ENCODE data around the gene EEF1B2.
A peak's percentile ranks its signal among the peaks of the same experiment; 100 is the strongest.
"Not testable (repeated sequence)": the region's sequence is repeated elsewhere in the genome, so short reads cannot be mapped to it uniquely, and the experiment has no call there.

Gene EEF1B2

DNA sequence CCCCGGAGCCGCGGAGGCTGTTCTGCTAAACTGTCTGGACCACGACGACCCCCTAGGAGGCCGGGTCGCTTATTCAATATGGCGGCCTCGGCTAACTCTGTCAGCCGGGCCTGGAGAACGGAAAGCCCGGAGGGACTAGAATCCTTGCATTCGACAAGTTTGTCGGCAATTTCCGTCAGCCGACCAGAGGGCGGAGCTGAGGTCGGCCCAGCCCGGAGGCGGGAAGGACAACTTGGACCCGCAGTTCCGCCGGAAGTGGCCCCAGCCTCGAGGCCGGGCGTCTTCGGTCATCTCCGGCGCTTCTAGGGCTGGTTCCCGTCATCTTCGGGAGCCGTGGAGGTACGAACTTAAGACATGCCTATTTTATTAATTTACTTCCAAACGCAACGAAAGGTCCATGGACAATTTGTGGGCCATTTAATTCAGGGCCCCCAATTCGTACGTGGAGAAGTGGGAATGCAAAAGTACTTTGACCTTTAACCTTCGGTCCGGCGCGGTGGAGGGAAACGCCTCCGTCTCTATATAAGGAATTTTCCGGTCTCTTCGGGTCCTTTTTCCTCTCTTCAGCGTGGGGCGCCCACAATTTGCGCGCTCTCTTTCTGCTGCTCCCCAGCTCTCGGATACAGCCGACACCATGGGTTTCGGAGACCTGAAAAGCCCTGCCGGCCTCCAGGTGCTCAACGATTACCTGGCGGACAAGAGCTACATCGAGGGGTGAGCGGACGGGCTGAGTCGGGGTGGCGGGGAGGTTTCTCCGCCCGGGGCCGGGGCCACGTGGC is at the start of gene EEF1B2, which contains the start of gene NDUFS1:
Gene EEF1B2 (plus strand): TSS at position 550 of the 779 bp plus-strand sequence. CDS start 85 bp downstream, at position 635.
Gene NDUFS1 (minus strand): TSS at position 99 of the 779 bp plus-strand sequence. CDS start 5,766 bp downstream, outside the sequence.
- peak; percentile 97 for DNase-seq

DNA sequence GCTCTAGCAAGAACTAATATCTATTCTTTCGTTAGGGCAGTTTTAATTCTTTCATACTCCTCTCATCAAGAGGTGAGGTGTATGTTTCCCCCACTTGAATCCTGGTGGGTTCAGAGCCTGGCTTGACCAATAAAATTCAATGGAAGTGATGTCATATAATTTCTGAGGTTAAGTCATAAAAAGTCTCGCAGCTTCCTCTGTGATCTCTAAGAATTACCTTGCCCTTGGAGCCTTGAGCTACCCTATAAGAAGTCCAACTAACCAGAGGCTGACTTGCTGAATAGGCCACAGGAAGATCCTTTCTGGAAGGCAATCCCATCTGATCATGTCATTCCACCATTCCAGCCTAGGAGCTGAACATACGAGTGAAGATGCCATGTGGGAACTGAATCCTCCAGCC is 47.6 kb upstream of the EEF1B2 start:
- no peak for DNase-seq

DNA sequence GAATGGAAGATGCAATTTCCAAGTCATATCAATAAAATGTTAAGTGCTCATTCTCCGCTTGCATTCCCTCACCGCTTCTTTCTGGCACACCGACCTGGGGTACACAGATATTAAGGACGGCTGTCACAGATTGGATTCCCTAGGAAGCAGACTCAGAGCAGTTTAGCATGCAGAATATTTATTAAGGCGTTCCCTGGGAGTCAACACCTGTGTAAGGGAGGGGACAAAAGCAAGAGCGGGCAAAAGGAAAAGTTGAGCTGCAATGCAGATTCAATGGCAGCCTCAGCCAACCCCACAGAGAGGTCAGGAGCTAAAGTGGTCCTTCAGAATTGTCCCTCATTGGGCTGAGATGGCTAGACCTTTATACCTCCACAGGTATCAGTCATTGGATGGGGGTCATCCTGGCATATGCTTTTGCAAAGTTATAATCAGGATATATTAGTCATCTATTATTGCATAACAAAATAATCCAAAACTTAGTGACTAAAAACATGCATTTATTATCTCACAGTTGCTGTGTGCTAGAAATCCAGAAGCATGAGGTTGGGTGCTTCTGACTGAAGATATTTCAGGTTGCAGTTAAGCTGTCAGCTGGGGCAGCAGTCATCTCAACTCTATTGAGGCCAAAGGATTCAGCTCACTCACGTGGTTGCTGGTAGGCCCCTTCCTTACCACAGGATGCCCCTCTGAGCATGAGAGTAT is 46.7 kb upstream of the EEF1B2 start:
- DNase-seq: no peak

DNA sequence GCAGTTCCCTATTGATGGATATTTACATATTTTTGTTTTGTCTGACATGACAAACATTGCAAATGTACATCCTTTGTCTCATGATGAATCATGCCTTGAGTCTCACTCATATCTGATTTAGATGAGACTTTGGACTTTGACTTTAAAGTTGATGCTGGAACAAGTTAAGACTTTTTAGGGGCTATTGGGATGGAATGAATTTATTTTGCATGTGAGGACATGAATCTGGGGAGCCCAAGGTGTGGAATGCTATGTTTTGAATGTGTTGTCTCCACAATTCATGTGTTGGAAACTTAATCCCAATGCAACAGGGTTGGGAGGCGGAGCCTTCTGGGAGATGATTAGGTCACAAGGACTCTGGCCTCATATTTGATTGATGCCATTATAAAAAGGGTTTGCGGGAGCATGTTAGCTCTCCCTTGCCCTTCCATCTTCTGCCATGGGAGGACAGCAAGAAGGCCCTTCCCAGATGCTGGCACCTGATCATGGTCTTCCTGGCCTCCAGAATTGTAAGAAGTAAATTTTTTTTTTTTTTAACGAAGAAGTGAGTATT is 44.6 kb upstream of the EEF1B2 start:
- DNase-seq: no peak

DNA sequence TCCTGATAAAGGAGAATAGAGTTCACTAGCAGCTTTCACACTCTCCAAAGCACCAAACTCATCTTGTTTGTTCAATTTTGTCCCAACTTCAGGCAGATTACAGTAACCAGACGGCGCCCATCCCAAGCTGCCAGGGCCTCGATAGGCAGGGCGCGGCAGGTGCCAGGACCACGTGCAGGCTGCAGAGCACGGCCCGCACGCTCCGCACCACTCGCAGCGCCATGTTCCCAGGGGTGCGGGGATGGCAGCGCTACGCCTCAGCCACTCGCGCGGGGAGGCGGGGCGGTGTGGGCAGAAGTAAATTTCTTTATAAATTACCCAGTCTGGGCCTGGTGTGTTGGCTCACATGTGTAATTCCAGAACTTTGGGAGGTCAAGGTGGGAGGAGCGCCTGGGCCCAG is 43.4 kb upstream of the EEF1B2 start:
- no peak for DNase-seq

DNA sequence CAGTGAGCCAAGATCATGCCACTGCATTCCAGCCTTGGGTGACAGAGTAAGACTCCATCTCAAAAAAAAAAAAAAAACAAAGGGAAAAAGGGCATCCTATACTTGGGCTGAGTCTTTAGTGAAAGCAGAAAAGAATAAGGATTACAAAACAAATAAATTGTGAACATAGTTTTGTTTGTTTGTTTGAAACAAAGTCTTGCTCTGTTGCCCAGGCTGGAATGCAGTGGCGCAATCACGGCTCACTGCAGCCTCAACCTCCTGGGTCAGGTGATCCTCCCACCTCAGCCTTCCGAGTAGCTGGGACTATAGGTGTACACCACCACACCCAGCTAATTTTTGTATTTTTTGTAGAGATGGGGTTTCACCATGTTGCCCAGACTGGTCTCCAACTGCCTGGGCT is 37.1 kb upstream of the EEF1B2 start:
- DNase-seq: not testable (repeated sequence)

DNA sequence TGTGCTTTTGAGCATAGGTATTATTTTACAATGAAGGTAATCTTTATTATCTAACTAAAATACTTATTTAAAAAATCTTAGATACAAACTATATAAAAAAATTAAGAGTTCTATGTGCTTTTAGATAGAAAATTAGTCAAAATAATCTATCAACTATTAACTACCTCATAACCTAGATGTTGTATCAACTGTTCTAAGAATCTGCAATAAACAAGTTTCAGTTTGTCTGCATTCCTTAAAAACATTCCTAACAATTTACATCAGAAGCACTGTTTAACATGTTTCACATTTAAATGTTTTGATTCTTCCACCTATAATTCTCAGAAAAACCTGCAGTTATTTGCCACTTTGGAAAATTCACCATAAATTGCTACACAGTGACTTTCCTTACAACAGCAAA is 33.8 kb upstream of the EEF1B2 start:
- no peak for DNase-seq

DNA sequence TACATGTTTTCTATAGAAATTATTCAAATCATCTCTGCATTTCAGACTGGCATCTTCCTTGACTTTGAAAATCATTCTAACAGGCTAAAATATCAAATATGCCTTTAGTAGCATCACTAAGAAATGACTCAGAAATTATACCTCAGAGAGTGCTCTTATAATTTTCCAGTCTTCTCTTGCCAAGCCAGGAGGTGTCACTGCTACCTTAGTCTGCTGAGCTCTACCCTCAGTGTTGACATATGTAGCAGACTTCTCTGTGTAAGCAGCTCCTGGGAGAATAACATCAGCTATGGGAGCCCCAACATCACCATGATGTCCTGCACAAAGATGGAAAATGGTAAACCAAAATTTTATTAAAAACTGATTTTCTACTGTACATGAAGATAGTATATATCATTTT is 32.0 kb upstream of the EEF1B2 start:
- no peak for DNase-seq

DNA sequence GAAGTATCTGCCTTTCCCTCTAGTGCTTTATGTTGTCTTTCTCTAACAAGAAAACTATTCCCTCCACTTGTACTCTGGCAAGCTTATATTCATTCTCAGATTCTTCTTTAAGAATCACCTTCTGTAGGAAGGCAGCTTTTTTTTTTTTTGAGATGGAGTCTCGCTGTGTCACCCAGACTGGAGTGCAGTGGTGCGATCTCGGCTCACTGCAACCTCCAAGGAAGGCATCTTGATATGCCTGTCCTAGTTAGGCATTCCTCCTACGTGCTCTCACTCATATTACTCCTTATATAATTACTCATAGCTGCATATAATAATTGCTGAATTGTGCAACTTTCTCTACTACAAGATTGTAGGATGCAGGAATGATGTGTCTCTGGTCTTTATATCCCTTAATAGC is 16.2 kb upstream of the EEF1B2 start:
- DNase-seq: no peak

DNA sequence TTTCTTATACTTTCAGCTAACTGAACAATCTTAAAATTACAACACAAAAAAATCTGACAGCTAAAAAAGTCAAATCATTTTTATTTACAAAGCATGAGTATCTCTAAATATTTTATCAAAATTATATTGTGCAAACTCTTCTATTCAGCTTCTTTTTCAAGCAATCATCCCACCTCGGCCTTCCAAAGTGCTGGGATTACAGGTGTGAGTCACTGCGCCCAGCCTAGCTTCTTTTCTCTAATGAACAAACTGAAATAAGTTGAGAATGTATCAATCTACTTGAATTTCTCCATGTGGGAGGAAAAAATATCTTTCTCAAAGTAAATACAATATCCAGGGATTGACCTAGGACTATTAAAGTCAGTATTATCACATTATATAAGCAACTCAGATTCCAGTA is 15.3 kb upstream of the EEF1B2 start:
- DNase-seq: no peak

DNA sequence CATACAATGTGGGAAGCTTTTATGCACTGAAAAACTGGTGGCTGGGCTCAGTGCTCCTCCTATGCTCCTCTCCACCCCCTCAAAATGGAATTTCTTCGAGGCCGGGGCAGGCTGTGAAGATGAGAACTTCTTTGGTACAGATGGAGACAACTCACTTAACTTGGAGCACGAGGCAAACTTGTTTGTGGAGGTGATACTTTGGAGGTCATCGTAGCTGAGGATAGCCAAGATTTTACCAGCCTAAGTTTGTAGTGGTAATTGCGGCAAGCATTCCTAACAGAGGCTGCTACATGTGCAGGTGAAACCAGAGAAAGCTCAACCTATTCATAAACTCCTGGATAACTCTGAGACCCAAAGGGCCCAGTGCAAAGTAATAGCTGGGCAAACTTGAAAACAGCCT is 14.0 kb upstream of the EEF1B2 start:
- no peak for DNase-seq

DNA sequence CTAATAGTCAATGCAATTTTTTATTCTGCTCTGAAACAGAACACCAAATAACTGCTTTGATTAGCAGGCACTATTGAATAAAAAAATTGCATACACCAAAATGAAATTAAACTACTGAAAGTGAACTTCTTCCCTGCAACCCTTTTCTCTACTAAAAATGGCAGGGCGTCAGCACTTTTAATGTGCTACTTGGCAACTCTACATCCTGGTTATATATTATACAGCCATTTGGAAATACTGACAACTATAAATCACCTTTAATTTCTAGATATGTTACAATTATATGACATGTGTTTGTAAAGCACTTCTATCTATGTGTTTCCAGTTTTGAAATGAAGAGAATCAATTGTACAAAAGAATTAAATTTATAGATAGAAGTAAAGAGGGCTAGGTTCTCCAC is 10.4 kb upstream of the EEF1B2 start:
- no peak for DNase-seq

DNA sequence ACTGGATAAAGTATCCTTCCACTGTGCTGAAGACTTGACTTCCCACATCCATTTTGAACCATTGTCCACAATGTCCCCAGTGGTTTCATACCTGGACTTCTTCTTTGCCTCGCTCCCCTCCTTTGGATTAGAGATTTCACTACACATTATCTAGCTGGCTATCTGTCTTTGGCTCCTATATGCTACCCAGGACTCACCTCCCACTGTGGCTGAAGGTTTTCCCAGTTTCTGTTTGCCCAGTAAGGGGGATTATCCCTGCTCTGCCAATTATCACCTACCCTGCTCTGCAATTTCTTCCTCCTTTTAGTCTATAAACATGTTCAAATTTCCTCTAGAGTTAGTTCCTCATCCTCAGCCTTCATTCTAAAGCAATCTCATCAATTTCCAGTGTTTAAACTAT is 9.5 kb upstream of the EEF1B2 start:
- no peak for DNase-seq

DNA sequence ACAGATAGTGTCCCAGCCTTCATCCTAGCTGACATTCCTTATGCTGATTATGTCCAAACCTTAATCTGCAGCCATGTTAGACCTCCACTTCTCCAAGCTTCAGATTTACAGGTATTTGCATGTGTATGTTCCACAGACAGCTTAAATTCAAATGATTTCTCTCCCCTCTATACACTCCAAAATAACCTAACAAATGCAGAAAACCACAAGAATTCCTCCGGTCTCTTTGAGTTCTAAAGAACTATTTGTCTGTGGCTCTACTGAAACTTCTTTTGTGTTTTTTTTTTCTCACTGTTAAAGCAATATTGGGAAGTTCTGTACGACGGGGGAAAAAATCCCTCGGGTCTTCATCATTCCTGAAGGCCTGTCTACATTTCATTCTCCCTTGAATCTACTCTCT is 9.1 kb upstream of the EEF1B2 start:
- DNase-seq: no peak

DNA sequence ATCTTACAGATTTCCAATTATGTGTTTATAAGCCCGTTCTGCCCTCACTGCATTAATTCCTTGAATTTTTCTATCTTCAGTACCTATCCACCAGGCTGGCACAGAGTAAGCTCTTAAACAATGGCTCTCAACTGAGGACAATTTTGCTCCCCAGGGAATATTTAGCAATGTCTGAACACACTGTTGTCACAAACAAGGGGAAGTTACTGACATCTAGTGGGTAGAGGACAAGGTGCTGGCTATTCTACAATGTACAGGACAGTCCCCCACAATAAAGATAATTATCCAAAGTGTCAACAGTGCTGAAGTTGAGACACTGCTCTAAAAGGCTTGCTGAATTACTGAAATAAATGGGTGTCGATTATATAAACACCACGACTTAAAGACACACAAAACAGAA is 5.5 kb upstream of the EEF1B2 start:
- DNase-seq: no peak

DNA sequence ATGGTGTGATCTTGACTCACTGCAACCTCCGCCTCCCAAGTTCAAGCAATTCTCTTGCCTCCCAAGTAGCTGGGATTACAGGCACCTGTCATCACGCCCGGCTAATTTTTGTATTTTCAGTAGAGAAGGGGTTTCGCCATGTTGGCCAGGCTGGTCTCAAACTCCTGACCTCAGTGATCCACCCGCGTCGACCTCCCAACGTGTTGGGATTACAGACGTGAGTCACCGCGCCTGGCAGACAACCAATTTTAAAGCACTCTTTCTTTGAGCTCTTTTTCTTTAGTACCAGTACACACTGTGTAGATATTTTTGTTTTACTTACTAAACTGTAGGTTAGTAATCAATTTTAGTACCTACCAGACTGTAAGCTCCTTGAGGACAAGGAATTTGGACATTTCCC is 2.7 kb upstream of the EEF1B2 start:
- DNase-seq: not testable (repeated sequence)

DNA sequence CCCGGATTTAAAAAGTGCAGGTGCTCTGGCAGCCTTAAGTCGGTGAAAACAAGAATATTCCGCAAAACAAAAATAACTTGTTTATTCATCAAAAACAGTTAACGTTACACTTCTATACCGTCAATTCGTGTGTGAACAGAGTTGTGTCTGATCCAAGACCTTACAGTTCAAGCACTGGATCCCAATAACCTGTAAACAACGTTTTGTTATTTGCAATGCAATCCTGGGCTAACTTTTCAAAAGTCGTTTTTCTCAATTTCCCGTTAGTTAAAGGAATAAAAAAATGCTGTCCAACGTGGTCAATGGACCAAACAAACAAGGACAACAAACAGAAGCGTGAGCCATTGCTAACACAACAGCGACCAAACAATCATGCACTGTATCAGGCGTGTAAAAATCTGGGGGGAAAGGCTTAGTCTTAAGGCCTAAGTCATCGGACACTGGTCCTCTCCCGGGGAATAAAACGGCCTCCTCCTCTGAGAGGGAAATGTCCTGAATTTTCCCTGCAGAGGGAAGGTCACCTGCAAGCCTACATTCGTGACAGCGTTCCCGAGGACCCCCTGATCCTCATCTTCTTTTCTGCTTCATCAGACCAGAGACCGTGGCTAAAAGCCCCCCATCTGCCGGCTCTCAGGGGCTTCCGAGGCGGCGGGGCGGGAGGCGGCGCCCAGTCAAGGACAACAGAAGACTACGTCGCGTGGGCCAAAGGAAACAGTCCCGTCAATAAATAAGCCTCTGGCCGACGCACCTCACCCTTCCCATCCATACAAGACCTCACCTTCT is 941 bp upstream of the EEF1B2 start:
- no peak for DNase-seq

DNA sequence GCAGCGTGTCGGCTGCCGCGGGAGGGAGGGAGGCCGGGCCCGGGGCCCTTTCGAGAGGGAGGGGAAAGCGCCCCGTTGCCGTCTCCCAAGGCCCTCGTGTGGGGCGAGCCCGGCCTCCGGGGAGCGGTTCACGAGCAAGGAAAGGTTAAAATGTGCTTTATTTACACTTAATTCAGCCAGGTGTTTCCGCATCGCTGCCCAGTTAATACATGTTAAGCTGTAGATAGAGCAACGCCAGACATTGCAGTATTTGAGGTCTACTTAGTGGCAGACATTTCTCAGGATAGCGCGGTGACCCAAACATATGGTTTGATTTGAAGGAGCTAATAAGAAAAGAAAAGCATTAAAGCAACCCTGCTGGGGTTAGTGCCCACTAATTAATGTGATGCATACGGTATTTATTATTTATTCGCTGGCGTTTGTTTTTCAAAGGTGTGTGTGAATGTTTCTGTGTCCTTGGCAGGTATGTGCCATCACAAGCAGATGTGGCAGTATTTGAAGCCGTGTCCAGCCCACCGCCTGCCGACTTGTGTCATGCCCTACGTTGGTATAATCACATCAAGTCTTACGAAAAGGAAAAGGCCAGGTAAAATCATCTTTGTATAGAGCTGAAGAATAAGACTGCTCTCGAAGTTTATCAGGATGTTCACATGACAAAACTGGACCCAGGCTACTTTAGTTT is 571 bp downstream of the EEF1B2 start:
- no peak for DNase-seq

DNA sequence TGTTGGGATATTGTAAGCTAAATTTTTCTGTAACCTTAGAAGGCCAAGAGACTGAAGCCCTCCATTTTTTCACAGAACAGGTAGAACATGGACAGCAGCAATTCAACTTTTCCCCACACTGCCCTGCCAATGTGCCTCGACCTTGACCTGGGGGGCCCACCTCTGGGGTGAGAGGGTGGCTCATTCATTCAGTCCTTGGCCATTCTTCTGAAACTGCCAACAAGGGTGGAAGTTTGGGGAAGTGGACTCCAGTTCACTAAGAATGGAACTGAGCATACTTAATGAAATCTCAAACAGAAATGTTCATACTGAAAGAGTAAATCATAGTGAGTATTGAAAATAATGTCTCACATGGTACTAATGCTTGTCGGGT is 1.1 kb downstream of the EEF1B2 start:
- no peak for DNase-seq

DNA sequence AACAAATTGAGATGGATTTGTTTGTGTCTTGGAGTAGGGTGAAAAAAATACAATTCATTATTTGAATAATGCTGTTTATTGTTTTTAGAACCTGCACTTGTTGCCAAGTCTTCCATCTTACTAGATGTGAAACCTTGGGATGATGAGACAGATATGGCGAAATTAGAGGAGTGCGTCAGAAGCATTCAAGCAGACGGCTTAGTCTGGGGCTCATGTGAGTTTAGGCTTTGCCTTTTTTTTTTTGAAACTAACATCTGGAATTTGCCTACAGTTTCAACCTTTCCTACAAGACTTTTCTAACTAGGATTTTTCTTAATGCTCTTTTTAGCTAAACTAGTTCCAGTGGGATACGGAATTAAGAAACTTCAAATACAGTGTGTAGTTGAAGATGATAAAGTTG is 2.7 kb downstream of the EEF1B2 start:
- not testable (repeated sequence) for DNase-seq

DNA sequence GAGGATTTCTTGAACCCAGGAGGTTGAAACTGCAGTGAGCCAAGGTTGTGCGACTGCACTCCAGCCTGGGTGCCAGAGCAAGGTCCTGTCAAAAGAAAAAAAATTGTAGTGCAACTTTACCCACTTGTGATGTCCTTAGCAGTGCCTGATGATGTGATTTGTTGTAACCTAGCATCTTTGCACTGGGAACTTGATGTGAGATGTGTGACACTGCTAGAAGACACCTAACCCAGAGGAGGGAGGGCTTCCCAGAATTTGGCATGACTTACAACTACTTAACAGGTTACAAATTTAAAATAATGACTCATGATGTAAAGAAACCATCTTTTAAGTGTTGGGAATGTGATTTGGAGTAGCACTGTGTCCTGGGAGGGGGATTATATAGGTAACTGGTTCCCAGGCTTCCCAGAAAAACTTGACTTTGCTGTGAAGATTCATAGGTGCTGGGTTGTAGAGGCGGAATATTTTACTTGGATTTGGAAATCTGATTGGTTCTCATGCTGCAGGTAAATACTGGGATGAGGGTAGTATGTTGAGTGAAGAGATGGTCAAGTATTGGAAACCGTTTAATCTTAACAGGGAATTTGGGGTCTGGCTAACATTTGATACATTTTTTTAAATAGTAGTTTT is 3.7 kb downstream of the EEF1B2 start:
- DNase-seq: no peak

DNA sequence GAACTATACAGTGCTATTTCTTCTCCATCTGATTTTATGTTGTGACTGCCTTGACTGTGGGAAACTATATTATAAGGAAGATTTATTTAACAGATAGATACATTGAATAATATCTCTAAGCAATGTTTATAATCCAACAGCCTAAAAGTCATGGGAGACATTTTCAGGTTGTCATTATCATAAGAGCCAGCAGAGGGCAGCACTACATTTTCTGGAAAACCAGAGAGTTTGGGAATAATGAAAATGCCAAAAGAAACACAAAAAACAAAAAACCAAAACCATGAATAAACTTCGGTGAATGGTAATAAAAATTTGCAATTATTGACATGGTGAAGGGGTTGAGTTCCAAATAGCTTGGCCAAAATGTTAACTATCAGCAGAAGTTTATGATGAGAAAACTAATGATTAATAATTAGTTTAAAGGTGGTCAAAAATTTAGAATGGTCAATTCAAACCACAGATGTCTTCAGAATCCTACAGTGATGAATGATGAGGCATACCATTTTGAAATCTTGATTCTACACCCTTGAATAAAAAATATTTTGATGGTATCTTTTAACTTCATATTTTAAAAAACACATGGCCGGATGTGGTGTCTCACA is 4.7 kb downstream of the EEF1B2 start:
- no peak for DNase-seq

All from stimulated activated CD4-positive, alpha-beta T cell treated with anti-CD3 and anti-CD28 coated beads, Interleukin-4, amount 100 ng/mL, for 1 hour (primary cell).